ENCODE measurements around the gene TEX55.

DNA sequence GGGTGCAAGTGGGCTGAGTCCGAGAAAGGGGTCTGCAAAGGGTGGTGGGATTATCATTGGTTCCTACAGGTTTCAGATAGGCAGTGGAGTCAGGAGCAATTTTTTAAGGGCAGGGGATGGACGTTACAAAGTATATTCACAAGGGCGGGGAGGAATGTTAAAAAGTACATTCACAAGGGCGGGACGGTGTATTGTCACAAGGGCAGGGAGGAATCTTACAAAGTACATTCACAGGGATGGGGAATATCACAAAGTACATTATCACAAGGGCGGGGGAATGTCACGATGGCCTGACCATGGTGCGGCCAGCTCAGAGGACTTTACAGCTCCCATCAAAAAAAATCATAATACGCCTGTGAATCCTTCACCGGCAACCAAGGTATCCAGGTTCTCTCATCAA, 20.6 kb upstream of the TEX55 start:
- no peak for TF ChIP-seq EZH2 (IDR thresholded peaks at IDR 0.05; ENCODE audit: insufficient read depth, poor library complexity, severe bottlenecking)
- TF ChIP-seq EZH2phosphoT487 (IDR thresholded peaks at IDR 0.05; ENCODE audit: insufficient read depth, low read depth) = no peak

Data from GM23248 (cell line).